ENCODE data around the gene WHAMM.

DNA sequence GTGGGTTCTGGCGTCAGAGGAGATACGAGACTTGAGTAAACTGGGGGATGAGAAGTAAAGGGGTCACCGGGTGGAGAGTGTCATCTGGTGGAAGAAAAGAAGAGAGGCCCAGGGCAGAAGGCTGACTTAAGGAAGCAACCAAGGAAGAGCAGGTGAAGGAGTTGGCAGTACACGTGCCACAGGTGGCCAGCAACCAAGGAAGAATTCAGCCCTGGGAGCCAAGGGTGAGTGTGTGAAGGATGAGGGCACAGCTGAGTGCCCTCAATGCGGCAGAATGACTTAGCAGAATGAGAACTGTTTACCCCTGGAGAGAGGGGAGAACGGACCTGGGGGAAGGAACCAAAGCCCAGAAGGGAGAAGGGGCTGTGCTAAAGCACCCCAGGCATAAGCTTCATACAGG lies 71.3 kb downstream of the WHAMM start:
- no peak for TF ChIP-seq RARB (CRISPR knock-in tag; IDR thresholded peaks at IDR 0.05)
- no peak for TF ChIP-seq ISL1 (CRISPR knock-in tag; IDR thresholded peaks at IDR 0.05)
- TF ChIP-seq, protein P1, sequence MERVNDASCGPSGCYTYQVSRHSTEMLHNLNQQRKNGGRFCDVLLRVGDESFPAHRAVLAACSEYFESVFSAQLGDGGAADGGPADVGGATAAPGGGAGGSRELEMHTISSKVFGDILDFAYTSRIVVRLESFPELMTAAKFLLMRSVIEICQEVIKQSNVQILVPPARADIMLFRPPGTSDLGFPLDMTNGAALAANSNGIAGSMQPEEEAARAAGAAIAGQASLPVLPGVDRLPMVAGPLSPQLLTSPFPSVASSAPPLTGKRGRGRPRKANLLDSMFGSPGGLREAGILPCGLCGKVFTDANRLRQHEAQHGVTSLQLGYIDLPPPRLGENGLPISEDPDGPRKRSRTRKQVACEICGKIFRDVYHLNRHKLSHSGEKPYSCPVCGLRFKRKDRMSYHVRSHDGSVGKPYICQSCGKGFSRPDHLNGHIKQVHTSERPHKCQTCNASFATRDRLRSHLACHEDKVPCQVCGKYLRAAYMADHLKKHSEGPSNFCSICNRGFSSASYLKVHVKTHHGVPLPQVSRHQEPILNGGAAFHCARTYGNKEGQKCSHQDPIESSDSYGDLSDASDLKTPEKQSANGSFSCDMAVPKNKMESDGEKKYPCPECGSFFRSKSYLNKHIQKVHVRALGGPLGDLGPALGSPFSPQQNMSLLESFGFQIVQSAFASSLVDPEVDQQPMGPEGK (CRISPR knock-in tag; IDR thresholded peaks at IDR 0.05; ENCODE audit: borderline replicate concordance): no peak
- TF ChIP-seq GLIS3 (CRISPR knock-in tag; IDR thresholded peaks at IDR 0.05): no peak

Measured in SK-N-SH treated with all-trans-retinoic acid at 6 μM for 48 hours (cell line).